GM20000 (cell line): ENCODE measurements around the gene ZNRF3.
"Not testable (repeated sequence)": the region's sequence is repeated elsewhere in the genome, so short reads cannot be mapped to it uniquely, and the experiment has no call there.

ENCODE experiments used
- DNase-seq: peaks from one replicate; pipeline ENCODE4 v3.0.0; 2012; ENCODE audit warnings: low spot score
- TF ChIP-seq, protein P1 (sequence below): IDR thresholded peaks from 2 replicates; pipeline ENCODE4 v1.5.1; 2012; ENCODE audit warnings: mild to moderate bottlenecking, control low read depth; ENCODE audit errors: extremely low read depth, missing control alignments

Gene ZNRF3

DNA sequence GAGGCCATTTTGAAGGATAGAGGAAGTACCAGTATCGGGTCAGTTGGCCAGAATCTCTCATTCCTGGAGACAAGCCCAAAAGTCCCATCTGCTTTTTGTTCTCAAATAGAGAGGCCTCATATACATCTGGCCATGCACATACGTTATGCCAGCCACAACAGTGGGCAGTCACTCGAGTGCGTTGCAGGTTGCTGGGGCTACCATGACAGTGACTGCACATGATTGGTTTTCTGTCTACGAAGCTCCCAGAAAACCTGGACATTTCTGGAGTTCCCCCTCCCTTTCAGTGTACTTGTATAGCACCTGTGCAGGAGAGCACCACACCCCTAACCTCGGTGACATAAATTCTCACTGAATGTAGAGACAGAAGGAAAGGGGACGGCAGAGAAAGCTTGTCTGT, 116.1 kb downstream of the ZNRF3 start:
- TF ChIP-seq, protein P1, sequence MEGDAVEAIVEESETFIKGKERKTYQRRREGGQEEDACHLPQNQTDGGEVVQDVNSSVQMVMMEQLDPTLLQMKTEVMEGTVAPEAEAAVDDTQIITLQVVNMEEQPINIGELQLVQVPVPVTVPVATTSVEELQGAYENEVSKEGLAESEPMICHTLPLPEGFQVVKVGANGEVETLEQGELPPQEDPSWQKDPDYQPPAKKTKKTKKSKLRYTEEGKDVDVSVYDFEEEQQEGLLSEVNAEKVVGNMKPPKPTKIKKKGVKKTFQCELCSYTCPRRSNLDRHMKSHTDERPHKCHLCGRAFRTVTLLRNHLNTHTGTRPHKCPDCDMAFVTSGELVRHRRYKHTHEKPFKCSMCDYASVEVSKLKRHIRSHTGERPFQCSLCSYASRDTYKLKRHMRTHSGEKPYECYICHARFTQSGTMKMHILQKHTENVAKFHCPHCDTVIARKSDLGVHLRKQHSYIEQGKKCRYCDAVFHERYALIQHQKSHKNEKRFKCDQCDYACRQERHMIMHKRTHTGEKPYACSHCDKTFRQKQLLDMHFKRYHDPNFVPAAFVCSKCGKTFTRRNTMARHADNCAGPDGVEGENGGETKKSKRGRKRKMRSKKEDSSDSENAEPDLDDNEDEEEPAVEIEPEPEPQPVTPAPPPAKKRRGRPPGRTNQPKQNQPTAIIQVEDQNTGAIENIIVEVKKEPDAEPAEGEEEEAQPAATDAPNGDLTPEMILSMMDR, result no peak
- DNase-seq, result no peak

DNA sequence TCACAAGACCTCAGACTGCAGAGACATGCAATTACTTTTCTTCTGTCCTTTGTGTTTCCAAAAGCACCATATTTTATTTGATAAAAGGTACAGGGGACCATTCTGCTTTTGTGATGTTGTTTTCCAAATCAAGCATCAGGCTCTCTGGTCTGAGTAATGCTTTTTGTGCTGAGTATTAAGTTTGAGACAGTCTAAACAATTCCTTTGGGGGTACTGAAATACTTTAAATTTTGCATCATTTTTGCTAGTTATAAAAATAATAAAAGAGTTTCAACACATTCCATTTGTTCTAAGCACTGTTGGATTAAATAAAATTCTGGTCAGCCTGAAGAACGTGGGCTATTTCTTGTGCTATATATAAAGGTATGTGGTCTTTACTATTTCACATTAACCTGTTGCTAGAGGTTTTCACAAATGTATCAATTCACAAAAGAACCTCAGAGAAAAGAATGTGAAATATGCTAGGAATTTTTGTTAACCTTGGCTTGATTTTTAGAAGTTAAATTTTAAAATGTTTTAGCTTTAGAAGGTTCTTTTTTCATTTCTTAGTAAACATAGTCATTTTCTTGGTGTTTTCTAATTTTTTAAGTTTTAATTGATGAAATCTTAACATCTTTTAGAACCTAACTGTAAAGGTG, 116.7 kb downstream of the ZNRF3 start:
- TF ChIP-seq, protein P1, result no peak
- no peak for DNase-seq

DNA sequence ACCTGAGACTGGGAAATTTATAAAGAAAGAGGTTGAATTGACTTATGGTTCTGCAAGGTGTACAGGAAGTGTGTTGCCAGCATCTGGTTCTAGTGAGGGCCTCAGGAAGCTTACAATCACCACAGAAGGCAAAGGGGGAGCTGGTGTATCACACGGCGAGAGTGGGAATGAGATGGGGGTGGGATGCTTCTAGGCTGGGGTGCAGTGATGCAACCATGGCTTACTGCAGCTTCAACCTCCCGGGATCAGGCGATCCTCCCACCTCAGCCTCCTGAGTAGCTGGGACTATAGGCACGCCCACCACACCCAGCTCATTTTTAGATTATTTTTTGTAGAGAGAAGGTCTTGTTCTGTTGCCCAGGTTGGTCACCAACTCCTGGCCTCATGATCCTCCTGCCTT, 117.3 kb downstream of the ZNRF3 start:
- DNase-seq, result no peak
- TF ChIP-seq, protein P1, result no peak

DNA sequence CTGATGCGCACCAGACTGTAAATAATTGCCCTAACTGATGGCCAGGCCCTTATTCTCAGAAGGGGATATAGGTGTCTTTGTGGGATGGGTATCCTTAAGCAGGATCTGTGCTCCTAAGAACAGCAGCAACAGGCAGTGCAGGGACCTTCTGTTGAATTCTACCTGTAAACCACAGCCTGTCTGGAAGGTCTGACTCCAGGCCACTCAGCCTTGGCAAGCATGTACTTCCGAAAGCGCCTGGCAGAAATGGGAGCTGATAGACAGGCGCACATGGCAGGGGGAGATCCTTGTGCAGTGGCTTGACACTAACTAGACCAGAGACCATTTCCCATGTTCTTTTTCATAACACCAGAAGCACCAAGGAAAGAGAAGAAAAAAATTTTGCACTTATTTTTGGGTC, 119.2 kb downstream of the ZNRF3 start:
- DNase-seq, result no peak
- TF ChIP-seq, protein P1, result no peak

DNA sequence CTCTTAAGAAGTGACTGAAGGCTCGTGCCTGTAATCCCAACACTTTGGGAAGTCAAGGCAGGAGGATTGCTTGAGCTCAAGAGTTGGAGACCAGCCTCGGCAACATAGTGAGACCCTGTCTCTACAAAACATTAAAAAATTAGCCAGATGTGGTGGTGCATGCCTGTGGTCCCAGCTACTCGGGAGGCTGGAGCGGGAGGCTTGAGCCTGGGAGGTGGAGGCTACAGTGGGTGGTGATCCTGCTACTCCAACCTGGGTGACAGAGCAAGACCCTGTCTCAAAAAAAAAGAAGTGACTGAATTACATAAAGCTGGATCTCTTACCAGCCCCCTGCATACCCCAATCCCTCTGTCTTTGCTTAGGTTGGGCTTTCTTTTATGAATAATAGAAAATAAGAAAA, 120.2 kb downstream of the ZNRF3 start:
- TF ChIP-seq, protein P1, result no peak
- DNase-seq, result no peak

DNA sequence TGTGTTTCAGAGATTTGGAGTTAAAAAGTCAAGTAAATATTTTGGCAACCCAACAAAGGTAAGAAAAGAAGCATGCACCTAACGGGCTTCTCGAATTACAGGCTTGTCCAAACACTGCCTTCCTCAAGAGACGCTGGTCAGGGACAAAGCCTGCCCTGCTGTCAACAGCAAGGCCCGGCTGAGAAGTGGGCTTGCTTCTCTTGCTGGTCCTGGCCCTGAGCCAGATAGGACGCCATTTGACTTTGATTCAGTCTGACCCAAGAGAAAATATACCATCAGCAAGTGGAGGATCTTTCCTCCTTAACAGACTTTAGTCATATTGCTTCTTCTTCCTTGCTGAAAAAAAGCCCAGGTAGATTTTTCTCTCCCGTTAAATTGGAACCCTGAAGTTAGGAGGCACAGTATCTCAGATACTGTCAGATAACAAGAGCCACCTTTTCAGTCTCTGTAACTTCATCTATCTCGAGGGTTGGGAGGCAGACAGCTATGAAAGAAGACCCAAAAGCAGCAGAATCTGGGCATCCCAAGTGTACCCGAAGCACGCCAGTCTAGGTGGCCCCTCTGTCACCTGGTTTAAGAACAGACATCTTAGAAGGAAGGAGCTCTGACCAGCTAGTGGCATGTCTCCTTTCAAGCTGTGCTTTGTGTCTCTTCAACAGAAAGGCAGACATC, 120.7 kb downstream of the ZNRF3 start:
- DNase-seq, result no peak
- TF ChIP-seq, protein P1, result no peak

DNA sequence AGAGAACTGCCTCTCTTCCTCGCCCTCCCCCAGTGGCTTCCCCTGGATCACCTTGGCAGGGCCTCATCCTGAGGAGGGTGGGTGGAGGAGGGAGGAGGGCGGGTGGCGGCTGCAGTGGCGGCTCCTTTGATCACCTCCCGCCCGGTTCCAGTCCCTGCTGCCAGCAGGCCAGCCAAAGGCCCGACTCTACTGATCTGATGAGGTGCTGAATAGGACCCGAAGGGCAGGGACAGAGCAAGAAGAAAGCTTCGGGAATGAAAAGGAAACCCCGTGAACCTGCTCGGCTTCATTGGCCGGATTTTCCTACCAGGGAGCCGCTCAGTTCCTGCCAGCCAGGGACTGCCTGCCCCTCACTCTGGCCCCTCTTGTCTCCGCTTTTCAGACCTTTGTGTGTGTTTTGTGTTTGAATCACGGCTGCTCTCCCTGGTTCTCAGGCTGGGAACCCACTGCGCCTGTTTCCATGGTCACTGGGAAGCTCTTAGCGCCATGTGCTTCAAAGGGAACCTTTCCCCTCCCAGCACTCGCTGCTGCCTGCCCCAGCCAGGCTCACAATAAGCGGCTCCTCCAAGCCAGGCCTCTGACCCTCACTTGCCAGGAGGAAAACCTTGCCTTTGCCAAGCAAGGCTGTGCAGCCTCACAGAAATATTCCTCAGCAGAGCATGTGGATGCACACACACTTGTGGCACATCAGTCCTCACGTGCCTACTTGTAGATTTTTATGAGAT, 121.4 kb downstream of the ZNRF3 start:
- no peak for DNase-seq
- TF ChIP-seq, protein P1, result no peak

DNA sequence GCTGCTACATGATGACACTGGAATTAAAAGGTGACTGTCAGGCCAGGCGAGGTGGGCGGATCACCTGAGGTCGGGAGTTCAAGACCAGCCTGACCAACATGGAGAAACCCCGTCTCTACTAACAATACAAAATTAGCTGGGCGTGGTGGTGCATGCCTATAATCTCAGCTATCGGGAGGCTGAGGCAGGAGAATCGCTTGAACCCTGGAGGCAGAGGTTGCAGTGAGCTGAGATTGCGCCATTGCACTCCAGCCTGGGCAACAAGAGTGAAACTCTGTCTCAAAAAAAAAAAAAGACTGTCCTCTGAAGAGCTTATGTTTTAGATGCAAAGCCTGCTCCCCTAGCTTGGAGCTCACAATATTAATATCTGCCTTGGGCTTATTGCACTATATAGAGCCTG, 122.4 kb downstream of the ZNRF3 start:
- not testable (repeated sequence) for DNase-seq
